Endothelial cell of umbilical vein (primary cell): ENCODE results near the gene MIX23. TPM values are rescaled to one million over a fixed set of nuclear protein-coding genes. Genes with fewer than 3 reads are reported as not detected.

ENCODE experiments used
- BruUV-seq: library from RNA; stranded (reverse); fragments of 400-500 nt; replicated peaks from 2 replicates; lab custom pipeline; 2021; lab: Mats Ljungman, UMichigan
- CTCF ChIA-PET: fragments of 300-600, 350-600 bp; sonication (Branson Sonifier 250); formaldehyde crosslinking; loops from one replicate; lab custom pipeline; 2021; ENCODE audit warnings: antibody characterized with exemption, inconsistent platforms; lab: Charles Lee
- POLR2A ChIA-PET: fragments of 300-600, 350-600 bp; sonication (Branson Sonifier 250); formaldehyde crosslinking; loops from one replicate; lab custom pipeline; 2021; ENCODE audit warnings: antibody characterized with exemption, inconsistent platforms; lab: Charles Lee
- DNase-seq: peaks from one replicate; pipeline ENCODE4 v3.0.0-alpha.2; 2011; ENCODE audit warnings: low read depth, low spot score
- FAIRE-seq: peaks from 2 replicates; lab custom pipeline; 2011; peaks lifted over from hg19 to GRCh38; lab: Jason Lieb, UNC
- H2AFZ ChIP-seq: 2 replicates; pipeline ENCODE4 v1.6.0; 2012; ENCODE audit warnings: low read depth, low read length, control low read depth, inconsistent platforms
- H3K27ac ChIP-seq: 2 replicates; pipeline ENCODE4 v1.5.1; 2011; ENCODE audit warnings: low read depth, mild to moderate bottlenecking, control low read depth, low read length, moderate library complexity; ENCODE audit not compliant: insufficient read depth
- H3K27me3 ChIP-seq, 2 experiments: 2 replicates each; pipeline versions ENCODE4 v1.6.0 to v1.6.1; 2011; ENCODE audit warnings: low read length in 2 of 2, mixed read lengths in 1 of 2; ENCODE audit not compliant: control insufficient read depth in 2 of 2, insufficient read depth in 2 of 2
- H3K36me3 ChIP-seq, 2 experiments: 2 replicates in 1 of 2; 3 replicates in 1 of 2; pipeline ENCODE4 v1.5.1; 2011; ENCODE audit warnings: low read length in 2 of 2, mild to moderate bottlenecking in 1 of 2, moderate library complexity in 1 of 2; ENCODE audit not compliant: control insufficient read depth in 2 of 2, insufficient read depth in 2 of 2; ENCODE audit errors: extremely low read depth in 1 of 2
- H3K4me1 ChIP-seq: 3 replicates; pipeline ENCODE4 v1.5.1; 2011; ENCODE audit warnings: mild to moderate bottlenecking, low read length; ENCODE audit not compliant: control insufficient read depth, insufficient read depth; ENCODE audit errors: extremely low read depth
- H3K4me2 ChIP-seq: 2 replicates; pipeline ENCODE4 v1.6.1; 2011; ENCODE audit warnings: low read length, control low read depth, mixed read lengths; ENCODE audit not compliant: insufficient read depth
- H3K4me3 ChIP-seq, 3 experiments: fragments of 200-600 bp in 1 of 3; sonication (generic), shearing (Covaris generic) in 1 of 3; replicated peaks in 1 of 3; 2 replicates each; pipeline ENCODE4 v1.5.1; 2011 to 2016; ENCODE audit warnings: control low read depth in 3 of 3, low read length in 3 of 3, mild to moderate bottlenecking in 2 of 3, inconsistent platforms in 1 of 3, low read depth in 1 of 3, moderate library complexity in 1 of 3; ENCODE audit not compliant: insufficient read depth in 1 of 3
- H3K79me2 ChIP-seq: 2 replicates; pipeline ENCODE4 v1.6.0; 2012; ENCODE audit warnings: low read length, inconsistent platforms; ENCODE audit not compliant: control insufficient read depth, insufficient read depth
- H3K9ac ChIP-seq: replicated peaks from 2 replicates; pipeline ENCODE3; 2011; ENCODE audit warnings: low read length, control low read depth; ENCODE audit not compliant: insufficient read depth; ENCODE audit errors: extremely low read depth
- H3K9me1 ChIP-seq: replicated peaks from 3 replicates; pipeline ENCODE4 v1.6.0; 2011; ENCODE audit warnings: mild to moderate bottlenecking, low read length; ENCODE audit not compliant: control insufficient read depth, insufficient read depth; ENCODE audit errors: extremely low read depth
- H3K9me3 ChIP-seq: replicated peaks from 2 replicates; pipeline ENCODE4 v1.5.1; 2012; ENCODE audit warnings: low read length, inconsistent platforms; ENCODE audit not compliant: control insufficient read depth, insufficient read depth
- H4K20me1 ChIP-seq: replicated peaks from 2 replicates; pipeline ENCODE3; 2011; ENCODE audit warnings: mild to moderate bottlenecking, low read length; ENCODE audit not compliant: control insufficient read depth, insufficient read depth; ENCODE audit errors: extremely low read depth
- EZH2 ChIP-seq: IDR thresholded peaks from 2 replicates; pipeline ENCODE4 v1.6.1; 2012; ENCODE audit warnings: borderline replicate concordance, low read depth, mild to moderate bottlenecking, moderate library complexity, low read length, inconsistent platforms; ENCODE audit not compliant: severe bottlenecking
- FOS ChIP-seq: IDR thresholded peaks from 2 replicates; pipeline ENCODE4 v1.6.1; 2011; ENCODE audit warnings: mild to moderate bottlenecking, low read length, moderate library complexity, borderline replicate concordance; ENCODE audit not compliant: insufficient read depth
- GATA2 ChIP-seq: IDR thresholded peaks from 2 replicates; pipeline ENCODE4 v1.7.0; 2011; ENCODE audit warnings: low read depth, mild to moderate bottlenecking, moderate library complexity, mixed read lengths, low read length; ENCODE audit not compliant: insufficient read length, insufficient read depth
- JUN ChIP-seq: IDR thresholded peaks from 2 replicates; pipeline ENCODE4 v1.6.1; 2011; ENCODE audit warnings: borderline replicate concordance, low read depth; ENCODE audit not compliant: insufficient read length, insufficient read depth
- MYC ChIP-seq: IDR thresholded peaks from one replicate; pipeline ENCODE4 v1.6.1; 2011; ENCODE audit warnings: mild to moderate bottlenecking, low read depth, low read length
- POLR2A ChIP-seq: IDR thresholded peaks from 2 replicates; pipeline ENCODE4 v1.6.1; 2012; ENCODE audit warnings: low read depth, mild to moderate bottlenecking, control low read depth, low read length
- POLR2AphosphoS5 ChIP-seq: IDR thresholded peaks from 2 replicates; pipeline ENCODE4 v1.6.1; 2012; ENCODE audit warnings: low read depth, mild to moderate bottlenecking, control low read depth, low read length, moderate library complexity; ENCODE audit not compliant: insufficient read depth
- dilution Hi-C: fragments of 300-500 bp; cut with MboI; formaldehyde crosslinking; loops from one replicate; pipeline ENCODE4 v1.15.0; 2019; ENCODE audit warnings: low sequenced_read_pairs; ENCODE audit not compliant: extremely low pct_ligation_motif_present
- intact Hi-C: fragments of 100-400 bp; cut with micrococcal nuclease; formaldehyde crosslinking; loops from one replicate; pipeline ENCODE4 v1.10.0; 2022
- polyA plus RNA-seq, 4 experiments: library from polyadenylated mRNA; depleted of rRNA in 3 of 4; stranded (reverse) in 3 of 4; unstranded in 1 of 4; fragments of >200 nt; gene quantifications; 2 replicates each; pipeline versions ENCODE4 v1.2.1 to v1.2.3, GENCODE V29; 2011 to 2012; ENCODE audit warnings: missing spikeins in 1 of 4
- total RNA-seq: library from RNA; stranded (reverse); gene quantifications from 2 replicates; pipeline ENCODE4 v1.2.3, GENCODE V29; 2021
- TF ChIP-seq, protein P1 (sequence below): IDR thresholded peaks from 2 replicates; pipeline ENCODE4 v1.6.1; 2011; ENCODE audit not compliant: insufficient read depth, insufficient read length
- TF ChIP-seq, protein P2 (sequence below), 2 donors: IDR thresholded peaks; 1 replicate in 1 of 2; 2 replicates in 1 of 2; pipeline ENCODE4 v1.5.1; 2011; ENCODE audit warnings: low read length in 2 of 2, mild to moderate bottlenecking in 2 of 2, moderate library complexity in 2 of 2, control low read depth in 1 of 2, inconsistent platforms in 1 of 2, low read depth in 1 of 2; ENCODE audit not compliant: insufficient read depth in 1 of 2; ENCODE audit errors: extremely low read depth in 1 of 2

Gene MIX23
- total and polyA plus RNA-seq, 2 donors (not counting 3 experiments of a cell fraction or from before 2014, with no cell fraction given), result 4.5 to 53.5 TPM

DNA sequence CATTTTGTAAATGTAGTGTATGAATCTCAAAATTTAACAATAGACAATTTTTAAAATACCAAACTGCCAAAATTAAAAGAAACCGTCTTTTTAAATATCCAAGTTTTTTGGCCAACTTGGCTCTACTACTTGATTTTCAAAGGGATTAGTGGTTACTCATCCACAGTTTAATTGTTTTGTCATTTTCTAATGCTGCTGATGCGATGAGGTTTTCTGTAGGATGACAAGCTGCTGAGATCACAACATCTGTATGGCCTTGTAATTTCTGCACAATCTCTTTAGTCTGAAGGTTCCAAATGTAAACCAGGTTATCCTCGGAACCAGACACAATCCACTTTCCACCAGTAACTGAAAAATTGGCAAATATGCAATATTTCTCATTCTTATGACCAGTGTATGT lies 31.4 kb upstream of the MIX23 start:
- Histone ChIP-seq H2AFZ (no peak overlapping the region), H3K4me3 (no peak overlapping the region), H3K9me1 (no peaks in the 10 kb centered on the region), H3K79me2 (peaks cover 10% of the 10 kb centered on the region), H3K9ac (no peak overlapping the region), H3K4me1 (peaks cover 9% of the 10 kb centered on the region), H3K36me3 (no peaks in the 10 kb centered on the region), H3K27me3 (no peaks in the 10 kb centered on the region), H3K9me3 (no peaks in the 10 kb centered on the region), H3K4me2 (no peak overlapping the region), H3K27ac (no peak overlapping the region), H4K20me1 (no peaks in the 10 kb centered on the region)
- ChIA-PET POLR2A (no interaction called here), CTCF (interaction anchor here (1.8 kb wide), 1 partner anchor 265 kb away, joined by 7 read pairs; no protein-coding TSS in a partner anchor)
- intact Hi-C loops, result no loop called here
- DNase-seq (no peak), FAIRE-seq (peak; percentile 31)
- dilution Hi-C loops, result no loop called here
- no TSS peak for BruUV-seq
- TF ChIP-seq EZH2 (no peak), POLR2A (no peak), FOS (no peak), MYC (no peak), GATA2 (no peak), POLR2AphosphoS5 (no peak), JUN (no peak)
- TF ChIP-seq, protein P1, sequence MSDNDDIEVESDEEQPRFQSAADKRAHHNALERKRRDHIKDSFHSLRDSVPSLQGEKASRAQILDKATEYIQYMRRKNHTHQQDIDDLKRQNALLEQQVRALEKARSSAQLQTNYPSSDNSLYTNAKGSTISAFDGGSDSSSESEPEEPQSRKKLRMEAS, result no peak
- TF ChIP-seq, protein P2, sequence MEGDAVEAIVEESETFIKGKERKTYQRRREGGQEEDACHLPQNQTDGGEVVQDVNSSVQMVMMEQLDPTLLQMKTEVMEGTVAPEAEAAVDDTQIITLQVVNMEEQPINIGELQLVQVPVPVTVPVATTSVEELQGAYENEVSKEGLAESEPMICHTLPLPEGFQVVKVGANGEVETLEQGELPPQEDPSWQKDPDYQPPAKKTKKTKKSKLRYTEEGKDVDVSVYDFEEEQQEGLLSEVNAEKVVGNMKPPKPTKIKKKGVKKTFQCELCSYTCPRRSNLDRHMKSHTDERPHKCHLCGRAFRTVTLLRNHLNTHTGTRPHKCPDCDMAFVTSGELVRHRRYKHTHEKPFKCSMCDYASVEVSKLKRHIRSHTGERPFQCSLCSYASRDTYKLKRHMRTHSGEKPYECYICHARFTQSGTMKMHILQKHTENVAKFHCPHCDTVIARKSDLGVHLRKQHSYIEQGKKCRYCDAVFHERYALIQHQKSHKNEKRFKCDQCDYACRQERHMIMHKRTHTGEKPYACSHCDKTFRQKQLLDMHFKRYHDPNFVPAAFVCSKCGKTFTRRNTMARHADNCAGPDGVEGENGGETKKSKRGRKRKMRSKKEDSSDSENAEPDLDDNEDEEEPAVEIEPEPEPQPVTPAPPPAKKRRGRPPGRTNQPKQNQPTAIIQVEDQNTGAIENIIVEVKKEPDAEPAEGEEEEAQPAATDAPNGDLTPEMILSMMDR (IDR thresholded peaks at IDR 0.05; ENCODE audit: extremely low read depth in 1 of 2, insufficient read depth in 1 of 2, low read depth in 1 of 2, low read length in 2 of 2), result no peak
